Adrenal gland (tissue), 19 donors: ENCODE results near the gene SMIM14. TPM values are rescaled to one million over a fixed set of nuclear protein-coding genes. Genes with fewer than 3 reads are reported as not detected.
A peak's percentile ranks its signal among the peaks of the same experiment; 100 is the strongest.
"Not testable (repeated sequence)": the region's sequence is repeated elsewhere in the genome, so short reads cannot be mapped to it uniquely, and the experiment has no call there.

ENCODE experiments used
- DNase-seq, 7 donors: peaks; one replicate each; pipeline ENCODE4 v3.0.0-alpha.2; 2019 to 2020
- H3K27ac ChIP-seq, 5 donors: fragments of 200-600 bp; sonication (generic) in 4 of 5; 1 replicate in 3 of 5; 2 replicates in 2 of 5; pipeline versions ENCODE4 v1.5.1 to v1.8.0; 2016 to 2020; ENCODE audit warnings: mild to moderate bottlenecking in 1 of 5
- H3K27me3 ChIP-seq: fragments of 200-600 bp; 2 replicates; pipeline ENCODE4 v1.8.0; 2021
- H3K36me3 ChIP-seq, 2 donors: fragments of 200-600 bp; replicated peaks in 1 of 2; 1 replicate in 1 of 2; 2 replicates in 1 of 2; pipeline versions ENCODE4 v1.5.1 to v1.8.0; 2018 to 2022
- H3K4me1 ChIP-seq, 2 donors: fragments of 200-600 bp; replicated peaks in 1 of 2; 1 replicate in 1 of 2; 2 replicates in 1 of 2; pipeline versions ENCODE4 v1.5.1 to v1.8.0; 2018 to 2021
- H3K4me3 ChIP-seq, 4 donors: fragments of 200-600 bp; sonication (generic) in 3 of 4; one replicate each; pipeline ENCODE4 v1.5.1; 2016 to 2018
- H3K9me3 ChIP-seq, 3 donors: fragments of 200-600 bp; sonication (generic) in 1 of 3; replicated peaks in 1 of 3; 1 replicate in 2 of 3; 2 replicates in 1 of 3; pipeline versions ENCODE4 v1.5.1 to v1.8.0; 2016 to 2021
- CTCF ChIP-seq, 6 experiments: fragments of 450-650 bp in 4 of 6; fragments of 200-600 bp in 2 of 6; sonication (generic) in 1 of 6; IDR thresholded peaks; 1 replicate in 5 of 6; 2 replicates in 1 of 6; pipeline versions ENCODE4 v1.5.1 to v1.8.0; 2016 to 2021; ENCODE audit warnings: antibody characterized with exemption in 6 of 6, mild to moderate bottlenecking in 2 of 6, moderate library complexity in 1 of 6
- POLR2A ChIP-seq, 2 donors: fragments of 450-650 bp; IDR thresholded peaks; one replicate each; pipeline ENCODE4 v1.6.1; 2017; ENCODE audit warnings: antibody characterized with exemption in 2 of 2, mild to moderate bottlenecking in 2 of 2, moderate library complexity in 1 of 2
- WGBS, 4 donors: extraction: QIAGEN DNeasy Blood & Tissue Kit in 2 of 4; methylation state at CpG; one replicate each; pipeline versions ENCODE4 v1.1.5 to v1.1.7; 2013 to 2017; 5-methylcytosine and 5-hydroxymethylcytosine counted together
- intact Hi-C, 2 donors: fragments of 100-400 bp; cut with DNase I; formaldehyde crosslinking; loops; one replicate each; pipeline versions ENCODE4 v1.14.1 to v1.15.0; 2022 to 2023
- long read RNA-seq, 10 donors: library from polyadenylated mRNA in 3 of 10; unstranded in 2 of 10; stranded (forward) in 1 of 10; transcript quantifications; one replicate each; pipeline ENCODE4 v2.0.0 and lab custom pipeline, GENCODE V29; 2021 to 2026
- polyA plus RNA-seq, 3 donors: library from polyadenylated mRNA; stranded (reverse); fragments of 200-250 nt in 2 of 3; fragments of 350-450 nt in 1 of 3; fragmentation: Illumina TruSeq in 1 of 3; extraction: RNeasy Lipid Tissue Mini Kit (QIAGEN cat#74804) in 1 of 3; gene quantifications; one replicate each; pipeline ENCODE4 v1.2.3, GENCODE V29; 2013 to 2014
- total RNA-seq, 9 donors: library from RNA; depleted of rRNA in 4 of 9; stranded (reverse); fragments of >200 nt in 4 of 9; fragments of 120-200 nt in 1 of 9; fragmentation: NEBNext Ultra II Directional in 1 of 9; extraction: Animal tissue kit (Norgen Biotek cat#: 25700) in 1 of 9; gene quantifications; one replicate each; pipeline versions ENCODE4 v1.1.0 to v1.2.4, GENCODE V29; 2013 to 2023
- donor health status: healthy with polysubstance abuse.
- donor health status: Bipolar disorder and iron deficiency.
- donor health status: DM: yes; HTN: yes; CAD: no.
- donor health status: DM: no; HTN: no; CAD: no.
- donor health status: DM: no; HTN: no; CAD: no.
- donor health status: DM: yes; HTN: yes; CAD: no.

Gene SMIM14
- 100 to 1,000 TPM in 6 of 9 donors, 10 to 100 TPM in 3; 51.8 to 160 (median 124) TPM for total RNA-seq
- 100 to 1,000 TPM in 1 of 3 donors, 10 to 100 TPM in 2; 24.1 to 117 (median 27.1) TPM for polyA plus RNA-seq
- long read RNA-seq, donor 1, full-length matches to known transcripts: 40 of 45 reads
- long read RNA-seq, donor 1, partial matches to known transcripts: 5 of 45 reads
- long read RNA-seq, donor 1, other reads (novel, unspliced or antisense): 0 of 45 reads
- long read RNA-seq, donor 2, full-length matches to known transcripts: 27 of 27 reads
- long read RNA-seq, donor 2, partial matches to known transcripts: 0 of 27 reads
- long read RNA-seq, donor 2, other reads (novel, unspliced or antisense): 0 of 27 reads
- long read RNA-seq, donor 3, full-length matches to known transcripts: 40 of 40 reads
- long read RNA-seq, donor 3, partial matches to known transcripts: 0 of 40 reads
- long read RNA-seq, donor 3, other reads (novel, unspliced or antisense): 0 of 40 reads
- long read RNA-seq, donor 4, full-length matches to known transcripts: 250 of 278 reads
- long read RNA-seq, donor 4, partial matches to known transcripts: 7 of 278 reads
- long read RNA-seq, donor 4, other reads (novel, unspliced or antisense): 21 of 278 reads
- long read RNA-seq, donor 5, full-length matches to known transcripts: 116 of 125 reads
- long read RNA-seq, donor 5, partial matches to known transcripts: 2 of 125 reads
- long read RNA-seq, donor 5, other reads (novel, unspliced or antisense): 7 of 125 reads
- long read RNA-seq, donor 6, full-length matches to known transcripts: 67 of 81 reads
- long read RNA-seq, donor 6, partial matches to known transcripts: 4 of 81 reads
- long read RNA-seq, donor 6, other reads (novel, unspliced or antisense): 10 of 81 reads
- long read RNA-seq, donor 7, full-length matches to known transcripts: 10 of 10 reads
- long read RNA-seq, donor 7, partial matches to known transcripts: 0 of 10 reads
- long read RNA-seq, donor 7, other reads (novel, unspliced or antisense): 0 of 10 reads
- long read RNA-seq, donor 8, full-length matches to known transcripts: 36 of 36 reads
- long read RNA-seq, donor 8, partial matches to known transcripts: 0 of 36 reads
- long read RNA-seq, donor 8, other reads (novel, unspliced or antisense): 0 of 36 reads
- long read RNA-seq, donor 9, full-length matches to known transcripts: 22 of 27 reads
- long read RNA-seq, donor 9, partial matches to known transcripts: 5 of 27 reads
- long read RNA-seq, donor 9, other reads (novel, unspliced or antisense): 0 of 27 reads
- long read RNA-seq, donor 10, full-length matches to known transcripts: 12 of 12 reads
- long read RNA-seq, donor 10, partial matches to known transcripts: 0 of 12 reads
- long read RNA-seq, donor 10, other reads (novel, unspliced or antisense): 0 of 12 reads

GRCh38 chr4:39638354-39639239 lies at the start of gene SMIM14:
SMIM14 (minus strand) TSS chr4:39638865; CDS start chr4:39605145, 33,720 bp downstream.
- intact Hi-C loops: no loop called here
- Histone ChIP-seq H3K27me3 (no peaks in the 10 kb centered on the region), H3K27ac (peak within 1 kb of the TSS; percentile 91 to 98 (median 97)), H3K9me3 (no peaks in the 10 kb centered on the region), H3K4me3 (peak within 1 kb of the TSS; percentile 36 to 89 (median 82)), H3K36me3 (no peaks in the 10 kb centered on the region), H3K4me1 (peaks cover 33 to 50% of the 10 kb centered on the region in 2 donors)
- DNase-seq: peak; percentile 98 to 99 (median 99)
- TF ChIP-seq CTCF (IDR thresholded peaks at IDR 0.05) (peak in 4 of 6 experiments; percentile 10 to 51 (median 27)), POLR2A (IDR thresholded peaks at IDR 0.05) (peak; percentile 90 to 99)
- 0% methylated on average over 36 to 75 of the region's 75 CpGs for WGBS, 4 donors

GRCh38 chr4:39687014-39687413 lies 48.3 kb upstream of the SMIM14 start:
- Histone ChIP-seq H3K36me3 (no peaks in the 10 kb centered on the region), H3K27ac (no peak overlapping the region)
- intact Hi-C loops: no loop called here

GRCh38 chr4:39685990-39686389 lies 47.3 kb upstream of the SMIM14 start:
- no peak overlapping the region for H3K4me3 ChIP-seq
- no peak overlapping the region for H3K27ac ChIP-seq
- H3K36me3 ChIP-seq: no peaks in the 10 kb centered on the region
- intact Hi-C loops: no loop called here
- no peaks in the 10 kb centered on the region for H3K4me1 ChIP-seq
- DNase-seq: no peak
- H3K9me3 ChIP-seq: no peaks in the 10 kb centered on the region
- 0 to 32% (median 0%) methylated on average over 1 of the region's 1 CpG for WGBS, 4 donors
- H3K27me3 ChIP-seq: no peaks in the 10 kb centered on the region
- no peak for TF ChIP-seq POLR2A (IDR thresholded peaks at IDR 0.05)

More at GRCh38 chr4:39687014-39687413, 48.3 kb upstream of the SMIM14 start:
- Histone ChIP-seq H3K9me3 (no peaks in the 10 kb centered on the region), H3K27me3 (no peaks in the 10 kb centered on the region), H3K4me1 (no peaks in the 10 kb centered on the region), H3K4me3 (no peak overlapping the region)
- no peak for TF ChIP-seq CTCF (IDR thresholded peaks at IDR 0.05)
- no peak for TF ChIP-seq POLR2A (IDR thresholded peaks at IDR 0.05)
- DNase-seq: no peak

- intact Hi-C loops: no loop called here
- DNase-seq: no peak
- Histone ChIP-seq H3K9me3 (no peaks in the 10 kb centered on the region), H3K27ac (no peak overlapping the region), H3K4me3 (no peak overlapping the region), H3K27me3 (no peaks in the 10 kb centered on the region), H3K4me1 (no peaks in the 10 kb centered on the region), H3K36me3 (no peaks in the 10 kb centered on the region)
- WGBS, 4 donors: 63 to 77% (median 71%) methylated on average over 2 of the region's 2 CpGs
- TF ChIP-seq POLR2A (IDR thresholded peaks at IDR 0.05) (no peak), CTCF (IDR thresholded peaks at IDR 0.05) (no peak)
Observed at GRCh38 chr4:39682138-39682537, 43.5 kb upstream of the SMIM14 start.

- intact Hi-C loops, H3K9me3 ChIP-seq, H3K4me1 ChIP-seq, H3K27me3 ChIP-seq, H3K36me3 ChIP-seq, H3K27ac ChIP-seq, DNase-seq, H3K4me3 ChIP-seq: not testable (repeated sequence)
- 76 to 91% (median 81%) methylated on average over 2 of the region's 2 CpGs for WGBS, 4 donors
Observed at GRCh38 chr4:39681003-39681402, 42.3 kb upstream of the SMIM14 start.

GRCh38 chr4:39675681-39676080 lies 37.0 kb upstream of the SMIM14 start:
- H3K36me3 ChIP-seq, H3K27me3 ChIP-seq, H3K4me3 ChIP-seq, H3K4me1 ChIP-seq, H3K9me3 ChIP-seq, H3K27ac ChIP-seq, intact Hi-C loops, DNase-seq: not testable (repeated sequence)
- WGBS, 4 donors: 91 to 97% (median 95%) methylated on average over 10 of the region's 10 CpGs
